Measurements from ENCODE around the gene FBXO48.

The FBXO48 gene

DNA sequence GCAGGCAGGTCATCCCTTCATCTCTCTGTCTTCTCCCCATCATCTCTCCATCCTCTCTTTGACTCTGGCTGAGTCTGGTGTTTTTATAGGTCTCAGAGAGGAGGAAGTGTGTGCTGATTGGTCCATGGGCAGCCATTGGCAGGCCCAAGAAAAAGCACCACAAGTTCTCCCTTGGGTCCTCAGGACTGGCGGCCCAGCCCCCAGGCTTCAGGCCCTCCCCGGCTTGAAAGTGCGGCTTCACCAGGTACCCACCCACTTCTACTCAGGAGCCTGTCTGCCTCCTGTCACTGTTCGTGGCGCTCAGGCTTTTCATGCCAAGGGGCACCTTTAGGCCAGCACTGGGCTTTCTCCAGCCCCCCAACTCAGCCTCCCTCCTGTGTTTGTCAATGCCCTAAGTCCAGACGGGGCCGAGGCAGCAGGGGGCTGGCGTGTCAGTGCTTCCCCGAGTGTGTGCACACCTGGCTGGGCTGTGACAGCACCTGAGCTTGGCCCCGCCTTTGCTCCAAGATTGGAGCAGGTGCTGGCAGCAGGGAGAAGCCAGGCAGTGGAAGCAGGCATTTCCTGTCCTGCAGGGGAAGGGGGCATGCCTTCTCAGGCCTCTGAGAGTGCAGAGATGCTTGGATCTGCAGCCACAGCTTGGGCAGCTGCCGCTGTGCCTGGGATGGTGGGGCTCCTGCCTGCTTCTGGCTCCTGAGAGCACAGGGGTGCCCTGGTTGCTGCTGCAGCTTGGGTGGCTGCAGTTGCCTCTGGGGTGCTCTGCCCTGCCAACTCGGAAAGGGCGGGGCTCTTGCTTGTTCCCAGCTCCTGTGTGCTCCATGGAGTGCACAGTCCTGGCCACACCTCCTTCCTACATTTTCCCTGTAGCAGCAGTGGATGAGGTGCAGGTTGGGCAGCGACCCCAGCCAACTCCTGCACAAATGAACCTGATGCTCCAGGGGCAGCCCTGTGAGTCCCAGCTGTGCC lies 34.1 kb downstream of the FBXO48 start:
- no peak for TF ChIP-seq GATA2 (IDR thresholded peaks at IDR 0.05; ENCODE audit: low read depth, low read length)
- no peak for TF ChIP-seq GATA3 (IDR thresholded peaks at IDR 0.05; ENCODE audit: low read depth, low read length)

DNA sequence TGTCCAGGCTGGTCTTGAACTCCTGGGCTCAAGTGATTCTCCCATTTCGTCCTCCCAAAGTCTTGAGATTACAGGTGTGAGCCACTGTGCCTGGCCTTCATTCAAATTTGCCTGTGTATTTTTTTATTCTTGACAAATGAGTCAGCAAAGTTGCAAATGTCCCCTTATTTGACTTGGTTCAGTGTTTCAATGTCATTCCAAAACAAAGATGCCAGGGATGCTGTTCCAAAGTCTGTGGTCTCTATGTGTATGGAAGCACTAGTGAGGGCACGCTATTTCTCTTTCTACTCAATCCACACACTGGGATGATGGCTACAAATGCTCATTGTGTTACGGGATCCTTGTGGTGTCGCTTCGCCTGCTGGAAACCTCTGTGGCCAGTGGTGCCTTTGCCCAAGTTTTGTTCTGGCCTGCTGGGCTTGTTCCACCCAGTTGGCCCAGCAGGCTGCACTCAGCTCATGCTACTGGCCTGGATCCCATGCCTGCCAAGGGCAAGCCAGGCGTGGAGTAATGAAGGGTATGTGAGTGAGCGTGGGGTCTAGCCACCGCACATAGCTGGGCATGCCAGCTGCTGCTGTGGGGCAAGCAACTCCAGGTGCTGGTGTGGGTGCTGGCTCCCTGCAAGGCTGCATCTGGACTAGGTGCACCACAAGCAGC lies 35.6 kb downstream of the FBXO48 start:
- TF ChIP-seq GATA2 (IDR thresholded peaks at IDR 0.05; ENCODE audit: low read depth, low read length) (no peak), GATA3 (IDR thresholded peaks at IDR 0.05; ENCODE audit: low read depth, low read length) (no peak)

DNA sequence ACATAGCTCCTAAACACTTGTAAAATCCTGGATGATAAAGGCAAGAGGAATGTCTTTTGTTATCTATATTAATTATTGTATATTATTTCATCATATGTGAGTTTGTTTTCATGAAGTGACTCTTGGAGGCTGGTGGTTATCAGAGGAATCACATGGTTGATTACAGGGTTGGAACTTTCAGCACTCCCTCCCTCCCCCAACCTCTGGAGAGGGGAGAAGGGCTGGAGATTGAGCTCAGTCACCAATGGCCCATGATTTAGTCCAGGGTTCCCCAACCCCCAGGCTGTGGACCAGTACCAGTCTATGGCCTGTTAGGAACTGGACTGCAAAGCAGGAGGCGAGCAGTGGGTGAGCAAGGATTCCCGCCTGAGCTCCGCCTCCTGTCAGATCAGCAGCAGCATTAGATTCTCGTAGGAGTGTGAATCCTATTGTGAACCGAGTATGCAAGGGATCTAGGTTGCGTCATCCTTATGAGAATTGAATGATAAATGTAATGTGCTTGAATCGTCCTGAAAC lies 37.7 kb downstream of the FBXO48 start:
- TF ChIP-seq GATA2 (IDR thresholded peaks at IDR 0.05; ENCODE audit: low read depth, low read length) (no peak), GATA3 (IDR thresholded peaks at IDR 0.05; ENCODE audit: low read depth, low read length) (no peak)

DNA sequence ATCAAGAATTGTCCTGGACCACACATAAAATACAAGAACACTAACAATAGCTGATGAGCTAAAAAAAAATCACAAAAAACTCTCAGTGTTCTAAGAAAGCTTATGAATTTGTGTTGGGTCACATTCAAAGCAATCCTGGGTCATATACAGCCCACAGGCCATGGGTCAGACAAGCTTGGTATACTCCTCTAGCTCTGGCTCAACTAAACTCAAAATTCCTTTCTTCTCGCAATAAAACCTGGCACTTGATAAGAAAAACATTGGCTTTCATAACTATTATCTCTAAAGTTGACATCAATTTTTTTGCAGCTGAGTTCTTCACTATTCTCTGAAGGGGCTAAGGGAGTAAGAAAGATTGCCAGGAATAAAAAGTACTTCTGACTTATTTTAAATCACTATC lies 38.3 kb downstream of the FBXO48 start:
- TF ChIP-seq GATA2 (IDR thresholded peaks at IDR 0.05; ENCODE audit: low read depth, low read length) (no peak), GATA3 (IDR thresholded peaks at IDR 0.05; ENCODE audit: low read depth, low read length) (no peak)

DNA sequence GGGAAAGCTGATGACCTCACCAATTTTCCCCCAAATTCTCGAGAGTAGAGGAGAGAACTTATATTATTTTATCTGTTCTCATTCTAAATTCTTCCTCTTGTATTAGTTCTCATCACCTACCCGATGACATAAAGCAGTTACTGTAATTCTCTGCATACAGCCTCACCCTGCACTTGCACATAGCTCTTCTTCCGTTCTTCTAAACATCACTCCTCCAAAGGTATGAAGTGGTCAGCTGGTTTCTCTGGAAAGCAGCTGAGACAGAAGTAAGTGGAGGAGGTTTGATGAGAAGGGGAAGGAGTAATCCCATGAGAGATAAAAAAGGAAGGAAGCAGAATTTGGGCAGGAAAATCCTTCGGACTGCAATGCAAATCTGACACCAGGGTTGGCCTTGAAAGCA lies 39.0 kb downstream of the FBXO48 start:
- TF ChIP-seq GATA3 (IDR thresholded peaks at IDR 0.05; ENCODE audit: low read depth, low read length): no peak

DNA sequence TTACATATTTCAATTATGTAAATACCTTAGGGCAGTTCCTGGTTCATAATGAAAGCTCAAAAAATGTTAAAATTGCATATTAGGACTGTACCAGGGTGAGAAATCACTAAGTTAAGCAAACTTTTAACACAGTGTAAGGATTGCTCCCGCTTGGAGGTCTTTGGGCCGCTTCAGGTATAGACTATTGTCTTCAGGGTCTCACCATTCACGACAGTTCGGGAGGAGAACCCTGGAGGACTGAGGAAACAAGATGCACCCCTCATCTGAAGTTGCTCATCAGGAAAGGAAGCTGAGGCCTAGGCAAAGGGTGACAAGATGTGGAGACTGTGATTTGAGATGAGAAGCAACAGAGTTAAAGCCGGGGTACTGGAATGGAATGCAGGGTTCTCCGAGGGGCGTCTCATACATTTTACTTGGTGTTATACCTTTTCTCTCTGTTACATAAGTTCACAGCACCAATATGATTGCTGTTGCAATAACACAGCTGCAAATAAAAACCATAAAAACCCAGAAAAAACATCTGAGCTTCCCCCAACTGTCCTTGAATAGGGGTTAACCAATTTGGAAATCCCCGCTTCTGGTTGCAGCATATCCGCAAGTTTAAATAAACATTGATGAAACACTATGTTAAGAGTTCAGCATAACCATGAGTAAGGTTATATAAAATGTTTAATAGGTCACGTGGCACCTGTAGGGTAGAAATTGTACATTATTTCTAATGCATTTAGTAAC lies 40.1 kb downstream of the FBXO48 start:
- no peak for TF ChIP-seq GATA3 (IDR thresholded peaks at IDR 0.05; ENCODE audit: low read depth, low read length)
- no peak for TF ChIP-seq GATA2 (IDR thresholded peaks at IDR 0.05; ENCODE audit: low read depth, low read length)

DNA sequence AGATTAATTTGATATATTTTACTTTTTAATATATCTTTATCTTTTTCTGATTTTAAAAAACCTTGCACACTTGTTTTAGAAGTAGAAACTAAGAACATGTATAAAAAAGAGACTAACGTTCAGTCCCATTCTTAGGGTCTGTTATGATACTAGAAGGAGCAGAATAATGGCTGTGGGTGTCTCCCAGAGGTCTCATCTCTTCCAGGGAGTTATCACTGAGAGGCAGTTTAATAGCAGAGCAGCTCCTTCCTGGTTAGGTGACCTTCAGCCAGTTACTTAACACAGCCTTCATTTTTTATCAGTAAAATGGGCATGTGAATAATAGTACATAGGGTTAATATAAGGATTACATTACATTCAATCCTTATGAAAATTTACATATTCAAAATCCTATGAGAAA lies 40.6 kb downstream of the FBXO48 start:
- TF ChIP-seq GATA2 (IDR thresholded peaks at IDR 0.05; ENCODE audit: low read depth, low read length) (no peak), GATA3 (IDR thresholded peaks at IDR 0.05; ENCODE audit: low read depth, low read length) (no peak)

DNA sequence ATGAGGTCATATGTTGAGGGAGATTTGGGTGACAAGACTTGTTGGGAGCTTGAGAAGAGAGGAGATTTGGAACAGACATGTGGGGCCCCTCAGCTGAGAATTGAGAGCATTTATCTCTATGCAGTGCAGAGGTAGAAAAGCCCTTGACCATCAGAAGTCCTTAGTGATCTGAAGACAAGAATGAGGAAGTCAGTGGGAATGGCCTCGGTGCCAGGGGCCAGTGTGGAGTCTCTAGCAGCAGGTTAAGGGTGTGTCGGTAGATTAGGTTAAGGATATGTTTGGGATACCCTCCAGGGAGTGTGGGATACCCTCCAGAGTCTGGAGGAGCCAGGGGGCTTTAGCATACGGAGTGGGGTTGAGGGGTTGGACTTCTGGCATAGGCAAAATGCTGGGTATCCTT lies 41.6 kb downstream of the FBXO48 start:
- TF ChIP-seq GATA3 (IDR thresholded peaks at IDR 0.05; ENCODE audit: low read depth, low read length) (no peak), GATA2 (IDR thresholded peaks at IDR 0.05; ENCODE audit: low read depth, low read length) (no peak)

DNA sequence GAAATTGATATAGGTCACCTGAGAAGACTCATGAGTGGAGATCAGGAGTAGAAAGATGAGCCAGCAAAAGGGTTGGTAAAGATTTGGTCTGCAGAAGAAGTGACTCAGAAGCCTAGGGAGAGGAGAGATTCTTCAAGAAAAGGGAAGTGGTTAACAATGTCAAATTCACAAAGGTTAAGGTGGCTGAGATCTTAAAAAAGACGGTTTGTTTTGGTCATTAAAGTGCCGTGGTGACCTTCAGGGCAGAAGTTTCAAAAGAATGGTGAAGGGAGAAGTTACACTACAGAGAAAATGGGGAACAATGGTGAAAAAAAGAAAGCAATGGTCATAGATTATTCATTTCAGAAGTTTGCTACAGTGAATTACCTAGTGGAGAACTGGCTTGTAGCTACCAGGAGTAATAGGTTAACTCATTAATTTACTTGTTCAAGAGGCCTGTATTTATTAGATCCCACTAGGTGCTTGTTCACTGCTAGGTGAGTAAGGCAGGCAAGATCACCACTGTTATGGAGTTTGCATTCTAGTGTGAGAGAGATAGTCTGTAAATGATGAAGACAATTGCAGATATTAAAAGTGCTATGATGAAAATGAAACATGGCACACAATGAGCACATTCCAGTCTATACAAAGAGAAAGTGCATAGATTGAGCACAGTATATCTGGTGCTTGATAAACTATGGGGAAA lies 43.0 kb downstream of the FBXO48 start:
- TF ChIP-seq GATA2 (IDR thresholded peaks at IDR 0.05; ENCODE audit: low read depth, low read length): no peak
- no peak for TF ChIP-seq GATA3 (IDR thresholded peaks at IDR 0.05; ENCODE audit: low read depth, low read length)

DNA sequence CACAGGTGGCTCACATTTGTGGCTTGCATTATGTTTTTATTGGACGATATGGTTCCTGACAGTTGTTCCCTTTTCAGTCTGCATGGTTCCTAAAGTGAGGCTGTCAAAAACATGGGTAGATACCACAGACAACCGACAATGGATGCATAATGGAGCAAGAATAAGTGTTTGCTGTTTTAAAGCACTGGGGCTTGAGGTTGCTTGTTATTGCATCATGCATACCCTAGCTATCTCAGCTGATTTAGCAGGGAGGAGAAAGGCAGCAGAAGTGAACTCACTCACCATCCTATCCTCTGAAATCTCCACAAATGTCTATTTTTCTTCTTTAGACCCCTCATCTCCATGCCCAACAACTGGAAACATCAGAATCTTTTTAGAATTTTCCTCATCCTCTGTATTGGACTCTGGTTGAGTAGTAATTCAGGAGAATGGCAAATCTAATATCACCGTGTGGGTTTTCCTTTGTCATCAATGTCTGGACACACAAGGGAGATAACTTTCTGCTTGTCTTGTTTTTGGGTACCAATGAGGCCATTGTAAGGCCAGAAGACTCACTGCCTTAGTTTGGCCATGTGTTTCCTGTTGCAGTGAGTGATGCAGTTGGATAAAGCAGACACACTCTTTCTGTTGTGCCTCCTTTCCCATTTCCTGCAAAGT lies 46.7 kb downstream of the FBXO48 start:
- TF ChIP-seq GATA2 (IDR thresholded peaks at IDR 0.05; ENCODE audit: low read depth, low read length) (no peak), GATA3 (IDR thresholded peaks at IDR 0.05; ENCODE audit: low read depth, low read length) (no peak)

DNA sequence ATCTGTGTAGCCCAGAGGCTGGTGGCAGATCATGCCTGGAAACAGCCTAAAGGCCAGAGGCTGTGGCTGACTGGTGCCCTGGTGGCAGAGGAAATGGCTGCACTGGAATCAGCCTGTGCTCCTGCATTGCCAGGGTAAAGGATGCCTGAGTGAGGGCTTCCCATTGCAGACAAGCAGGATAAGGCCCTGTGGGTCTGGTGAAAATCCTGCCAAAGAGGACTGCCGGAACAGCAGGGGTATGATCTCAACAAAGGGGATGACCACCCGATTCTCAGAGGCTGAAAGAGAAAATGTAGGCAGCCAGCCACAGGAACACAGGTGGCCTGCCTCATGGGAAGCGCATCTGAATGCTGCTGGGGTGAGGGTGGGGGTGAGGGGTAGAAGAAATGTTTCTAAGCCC lies 48.2 kb downstream of the FBXO48 start:
- TF ChIP-seq GATA2 (IDR thresholded peaks at IDR 0.05; ENCODE audit: low read depth, low read length) (no peak), GATA3 (IDR thresholded peaks at IDR 0.05; ENCODE audit: low read depth, low read length) (no peak)

DNA sequence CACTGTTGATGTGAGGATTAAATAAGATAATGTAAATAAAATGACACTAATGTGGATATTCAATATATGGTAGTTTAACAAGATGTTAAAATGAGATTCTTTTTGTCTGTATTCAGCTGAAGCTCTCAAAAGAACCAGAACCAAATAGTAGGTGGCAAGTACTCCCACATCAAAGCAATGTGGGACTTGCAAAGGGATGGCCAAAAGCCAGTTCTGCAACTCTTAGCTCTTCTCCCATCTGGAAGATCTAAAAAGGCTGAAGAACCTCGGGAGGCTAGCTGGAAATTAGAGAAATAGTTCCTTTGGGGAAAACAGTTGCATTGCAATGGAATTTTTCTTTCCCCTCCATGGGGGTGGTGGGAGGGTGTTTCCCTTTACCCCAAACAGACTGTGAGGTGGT lies 48.7 kb downstream of the FBXO48 start:
- no peak for TF ChIP-seq GATA2 (IDR thresholded peaks at IDR 0.05; ENCODE audit: low read depth, low read length)
- TF ChIP-seq GATA3 (IDR thresholded peaks at IDR 0.05; ENCODE audit: low read depth, low read length): no peak

DNA sequence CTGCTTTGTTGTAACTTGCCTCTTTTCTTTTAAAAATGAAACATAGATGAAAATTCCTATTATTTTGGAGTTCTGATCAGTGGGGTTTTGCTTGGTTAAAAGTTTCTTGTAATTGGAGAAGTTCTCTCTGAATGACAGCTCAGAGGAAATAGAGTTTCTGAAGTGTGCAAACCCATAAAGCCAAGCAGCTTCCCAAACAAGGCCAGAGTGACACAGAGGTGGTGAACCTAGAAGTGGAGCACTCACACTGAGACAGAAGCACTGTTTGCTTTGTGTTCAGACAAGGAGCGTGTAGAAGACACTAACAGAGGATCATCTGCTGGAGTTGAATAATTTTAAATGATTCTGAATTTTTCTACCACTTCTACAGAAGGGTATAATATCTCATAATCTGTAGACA lies 49.2 kb downstream of the FBXO48 start:
- TF ChIP-seq GATA3 (IDR thresholded peaks at IDR 0.05; ENCODE audit: low read depth, low read length) (no peak), GATA2 (IDR thresholded peaks at IDR 0.05; ENCODE audit: low read depth, low read length) (no peak)

Measured in SH-SY5Y (cell line).